ENCODE data around the gene CFAP100. TPM values are rescaled to one million over a fixed set of nuclear protein-coding genes. Genes with fewer than 3 reads are reported as not detected.

The CFAP100 gene
- total RNA-seq, 1 experiment from 2014 or later = 0.64 TPM

DNA sequence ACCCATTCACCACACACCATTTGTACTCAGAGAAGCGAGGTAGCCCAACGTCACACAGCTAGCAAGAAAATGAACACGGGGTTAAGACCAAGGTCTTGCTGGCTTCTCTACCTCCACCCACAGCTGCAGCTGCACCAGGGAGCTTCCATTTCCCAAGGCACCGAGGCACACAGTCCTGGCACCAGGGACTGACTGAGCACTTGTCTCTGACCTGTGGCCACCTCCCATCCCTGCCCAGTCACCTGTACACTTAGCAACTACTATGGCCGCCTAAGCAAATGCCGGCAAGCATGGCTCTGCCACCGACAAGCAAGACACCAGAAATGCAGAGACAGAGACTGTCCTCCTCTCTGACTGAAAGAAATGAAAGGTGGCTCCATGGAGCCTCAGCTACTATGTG, 65.7 kb downstream of the CFAP100 start:
- no peak for DNase-seq (ENCODE audit: low spot score)

DNA sequence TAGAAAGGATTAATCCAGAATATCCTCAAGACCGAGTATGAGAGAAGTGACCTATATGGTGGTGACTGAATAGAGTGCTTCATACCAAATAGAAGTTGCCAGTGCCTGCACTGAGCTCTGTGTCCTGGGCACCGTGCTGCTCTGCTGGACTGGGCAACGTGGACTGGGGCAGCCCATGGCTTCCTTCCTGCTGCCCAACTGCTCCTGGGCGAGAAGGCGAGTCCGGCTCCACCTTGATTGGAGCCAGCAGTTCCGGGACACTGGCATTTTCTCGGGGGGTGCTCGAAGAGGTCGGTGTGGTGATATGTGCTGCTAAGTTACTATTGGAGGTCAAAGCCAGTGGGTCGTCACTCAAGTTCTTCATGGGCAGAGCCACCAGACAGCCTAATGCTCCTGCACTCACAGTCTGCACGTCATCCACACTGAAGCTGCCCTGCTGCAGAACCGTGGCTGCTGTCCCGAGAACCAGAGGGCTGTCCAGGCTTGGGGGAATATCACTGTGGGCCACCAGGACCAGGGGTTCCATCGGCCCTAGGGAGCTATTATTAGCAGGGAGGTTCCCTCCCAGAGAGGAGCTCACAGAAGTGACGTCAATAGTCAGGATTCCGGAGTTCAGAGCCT, 66.9 kb downstream of the CFAP100 start:
- DNase-seq (ENCODE audit: low spot score) = no peak

DNA sequence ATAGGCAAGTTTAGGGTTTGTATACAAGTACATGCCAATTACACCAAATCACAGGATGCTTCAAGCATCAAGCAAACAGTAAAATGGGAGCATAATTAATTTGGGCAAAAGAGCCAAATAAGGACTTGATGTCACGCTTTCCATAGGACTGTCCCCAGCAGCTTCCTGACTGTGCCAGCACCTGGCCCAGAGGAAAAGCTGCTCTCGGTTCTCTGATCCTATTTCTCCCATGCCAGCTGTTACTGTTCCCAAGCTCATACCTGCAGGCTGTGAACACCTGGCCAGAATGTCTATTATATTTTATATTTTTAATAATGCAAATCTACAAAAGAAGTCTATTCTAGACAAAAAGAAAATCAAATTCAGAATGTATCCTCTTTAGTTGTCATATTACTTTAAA, 68.8 kb downstream of the CFAP100 start:
- DNase-seq (ENCODE audit: low spot score) = no peak

DNA sequence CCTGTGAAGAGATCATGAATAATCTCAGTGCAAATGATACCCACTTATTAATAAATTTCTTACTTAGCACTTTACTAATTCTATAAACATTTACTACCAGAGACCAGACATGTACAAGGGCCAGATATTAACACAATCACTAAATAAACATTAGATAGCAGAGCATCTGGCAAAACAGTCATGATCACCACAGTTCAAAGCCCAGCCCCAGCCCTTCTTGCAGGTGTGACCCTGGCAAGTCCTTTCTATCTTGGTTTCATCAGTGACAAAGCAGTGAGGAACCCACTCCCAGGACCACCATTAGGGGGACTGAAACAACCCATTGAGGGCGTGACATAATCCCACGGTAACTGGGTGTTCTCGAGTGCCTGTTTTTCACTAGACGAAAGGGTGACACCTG, 69.4 kb downstream of the CFAP100 start:
- DNase-seq (ENCODE audit: low spot score) = no peak

DNA sequence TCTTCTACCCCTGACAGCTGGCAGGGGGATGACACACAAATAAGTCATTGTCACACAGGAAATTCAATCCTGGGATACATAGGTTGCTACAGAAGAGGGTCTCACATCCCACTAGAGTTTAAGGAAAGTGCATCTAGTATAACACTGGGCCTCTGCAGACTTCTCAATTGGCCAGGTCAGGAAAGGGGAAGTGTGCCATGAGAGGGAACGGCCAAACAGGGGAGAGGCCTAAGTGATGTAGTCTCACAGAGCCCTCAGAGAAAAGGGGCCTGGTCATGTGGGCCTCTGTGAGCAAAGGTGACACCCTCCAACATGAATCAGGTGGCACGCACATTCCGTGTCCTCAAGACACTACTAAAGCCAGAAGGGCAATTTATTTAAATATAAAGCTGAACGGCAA, 69.8 kb downstream of the CFAP100 start:
- no peak for DNase-seq (ENCODE audit: low spot score)

DNA sequence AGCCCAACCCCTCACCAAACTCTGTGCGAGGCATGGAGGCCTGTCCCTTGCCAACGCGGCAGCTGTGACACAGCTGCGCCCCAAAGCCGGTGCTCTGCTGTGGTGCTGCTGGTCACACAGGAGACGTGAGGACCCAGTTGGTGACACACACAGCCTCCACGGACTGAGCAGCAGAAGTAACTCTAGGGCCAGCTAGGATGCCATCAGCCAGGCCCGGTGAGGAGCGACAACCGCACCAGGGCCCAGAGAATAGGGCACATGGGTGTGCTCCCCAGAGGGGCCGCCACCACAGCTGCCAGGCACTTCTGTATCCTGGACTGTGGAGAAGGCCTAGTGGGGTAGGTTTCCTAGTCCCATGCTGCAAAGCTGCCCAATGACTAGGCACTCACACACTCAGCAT, 70.3 kb downstream of the CFAP100 start:
- DNase-seq (ENCODE audit: low spot score) = no peak

DNA sequence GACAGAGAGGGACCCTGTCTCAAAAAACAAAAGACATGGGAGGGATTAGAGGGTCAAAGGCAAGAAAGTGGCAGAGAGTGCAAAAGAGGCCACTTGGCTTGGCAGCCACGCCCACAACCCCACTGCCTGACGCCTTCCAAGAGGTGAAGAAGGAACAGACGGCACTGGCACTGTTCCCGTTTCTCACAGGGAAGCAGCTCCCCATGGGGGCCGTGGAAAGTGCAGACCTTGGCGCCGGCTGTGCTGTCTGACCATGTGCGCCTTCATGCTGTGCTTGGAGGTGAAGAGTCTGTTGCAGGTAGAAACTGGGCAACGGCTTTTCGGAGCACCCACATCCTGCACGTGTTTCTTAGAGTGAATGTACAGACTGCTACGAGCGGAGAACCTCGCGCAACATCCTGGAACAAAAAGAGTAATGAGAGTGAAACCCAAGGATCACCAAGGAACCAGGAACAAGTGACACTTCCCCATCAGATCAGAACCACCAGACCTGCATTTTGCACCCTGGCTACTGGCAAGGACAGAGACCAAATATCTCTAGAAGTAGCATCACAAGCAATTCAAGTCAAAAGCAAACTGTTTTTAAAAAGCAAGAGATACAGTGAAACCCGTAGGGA, 71.3 kb downstream of the CFAP100 start:
- DNase-seq (ENCODE audit: low spot score) = no peak

DNA sequence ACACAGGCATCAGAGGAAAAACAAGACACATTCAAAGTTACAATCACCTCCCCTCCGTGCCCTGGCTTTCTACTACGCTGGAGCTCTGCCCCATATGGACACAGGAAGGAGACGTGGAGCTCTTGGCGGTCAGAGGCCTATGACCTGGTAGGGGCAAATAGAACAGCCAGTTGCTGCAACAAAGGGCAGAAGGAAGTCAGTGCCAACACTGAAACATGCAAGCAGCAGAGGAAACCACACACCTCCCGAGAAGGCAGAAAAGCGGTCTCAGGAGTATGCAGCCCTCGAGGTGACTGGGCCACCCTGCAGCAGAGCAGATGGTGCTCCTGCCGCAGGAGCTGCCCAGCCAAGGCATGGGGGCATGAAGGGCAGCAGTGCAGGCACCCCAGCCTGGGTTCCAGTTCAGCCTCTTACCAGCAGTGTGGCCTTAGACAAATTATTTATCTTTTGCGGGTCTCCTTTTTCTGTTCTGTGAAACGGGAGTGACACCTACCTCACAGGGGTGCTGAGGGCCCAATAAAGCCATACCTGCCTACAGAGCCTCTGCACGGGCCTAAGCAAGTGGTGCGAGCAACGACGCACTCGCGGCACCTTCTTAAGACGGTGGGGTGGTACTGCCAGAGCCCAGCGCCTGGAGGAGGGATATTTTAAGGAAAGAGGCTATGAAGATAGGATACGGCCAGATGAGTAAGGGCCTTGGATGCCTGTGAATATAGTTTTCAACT, 72.3 kb downstream of the CFAP100 start:
- no peak for DNase-seq (ENCODE audit: low spot score)

DNA sequence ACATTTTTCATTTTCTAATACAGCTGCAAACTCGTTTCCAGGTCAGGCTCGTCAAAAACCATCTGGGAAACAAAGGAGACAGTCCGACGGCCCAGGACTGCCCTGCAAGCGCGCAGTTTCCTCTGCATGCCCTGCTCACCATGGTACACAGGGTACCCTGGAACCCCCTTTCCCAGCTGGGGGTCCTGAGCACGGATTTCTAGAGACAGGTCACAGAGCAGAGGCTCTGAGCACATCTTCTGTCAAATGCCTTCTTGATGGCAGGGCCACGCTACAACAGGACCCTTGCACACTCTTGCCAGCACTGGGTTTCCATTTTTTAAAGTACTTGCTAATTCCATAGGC, 72.9 kb downstream of the CFAP100 start:
- DNase-seq (ENCODE audit: low spot score) = no peak

DNA sequence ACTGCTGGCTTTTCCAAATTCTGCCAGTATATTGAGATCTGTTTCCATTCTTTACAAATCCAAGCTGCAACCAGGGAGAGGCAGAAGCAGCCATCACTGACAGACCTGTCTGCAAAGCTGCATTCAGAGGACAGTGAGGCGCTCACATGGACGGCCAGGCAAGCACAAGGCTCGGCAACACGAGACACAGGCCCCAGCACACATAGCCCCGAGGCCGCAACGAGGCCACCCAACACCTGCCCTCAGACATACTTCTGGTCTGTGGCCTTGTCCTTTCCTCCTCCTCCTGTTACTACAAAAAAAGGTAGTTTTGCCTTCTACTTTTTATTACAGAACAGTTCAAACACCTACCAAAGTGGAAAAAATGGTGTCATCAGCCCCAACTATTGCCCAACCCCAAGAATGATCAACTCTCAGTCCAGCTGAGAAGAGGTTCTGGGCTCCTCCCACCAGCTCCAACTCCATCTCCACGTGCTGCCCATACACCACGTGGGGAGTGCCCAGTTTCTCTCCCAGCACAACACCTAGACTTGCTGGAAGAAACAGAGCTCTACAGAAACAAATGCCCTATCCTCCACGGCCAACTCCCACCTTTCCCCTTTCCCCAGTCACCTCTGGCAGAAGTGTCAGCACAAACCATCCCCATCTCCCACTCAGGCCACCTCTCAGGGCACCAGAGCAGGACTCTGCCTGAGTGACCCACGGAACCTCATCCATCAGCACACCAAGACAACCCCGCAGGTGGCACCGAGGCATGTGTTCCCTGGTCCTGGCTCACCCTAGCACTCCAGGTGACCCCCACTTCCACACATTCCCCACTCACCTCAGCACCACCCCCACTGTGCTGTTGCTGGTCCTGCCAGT, 73.6 kb downstream of the CFAP100 start:
- DNase-seq (ENCODE audit: low spot score) = no peak

DNA sequence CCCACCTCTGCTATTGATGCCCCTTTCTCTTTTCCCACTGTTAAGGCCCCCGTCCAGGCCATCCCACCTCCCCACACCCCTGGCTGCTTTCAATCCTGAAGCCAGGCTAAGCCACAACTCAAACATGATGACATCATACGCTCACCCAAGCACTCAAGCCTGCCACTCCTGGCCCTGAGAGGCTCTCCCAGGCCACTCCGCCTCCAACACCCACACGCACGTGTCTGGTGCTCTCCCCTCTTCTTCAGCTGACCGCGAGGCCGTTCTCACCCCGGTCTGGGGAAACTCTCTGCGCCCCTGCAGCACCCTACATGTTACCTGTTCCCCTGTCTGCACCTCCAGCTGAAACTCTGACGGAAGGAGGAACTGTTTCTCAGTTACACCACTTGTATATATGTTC, 74.8 kb downstream of the CFAP100 start:
- DNase-seq (ENCODE audit: low spot score) = no peak

DNA sequence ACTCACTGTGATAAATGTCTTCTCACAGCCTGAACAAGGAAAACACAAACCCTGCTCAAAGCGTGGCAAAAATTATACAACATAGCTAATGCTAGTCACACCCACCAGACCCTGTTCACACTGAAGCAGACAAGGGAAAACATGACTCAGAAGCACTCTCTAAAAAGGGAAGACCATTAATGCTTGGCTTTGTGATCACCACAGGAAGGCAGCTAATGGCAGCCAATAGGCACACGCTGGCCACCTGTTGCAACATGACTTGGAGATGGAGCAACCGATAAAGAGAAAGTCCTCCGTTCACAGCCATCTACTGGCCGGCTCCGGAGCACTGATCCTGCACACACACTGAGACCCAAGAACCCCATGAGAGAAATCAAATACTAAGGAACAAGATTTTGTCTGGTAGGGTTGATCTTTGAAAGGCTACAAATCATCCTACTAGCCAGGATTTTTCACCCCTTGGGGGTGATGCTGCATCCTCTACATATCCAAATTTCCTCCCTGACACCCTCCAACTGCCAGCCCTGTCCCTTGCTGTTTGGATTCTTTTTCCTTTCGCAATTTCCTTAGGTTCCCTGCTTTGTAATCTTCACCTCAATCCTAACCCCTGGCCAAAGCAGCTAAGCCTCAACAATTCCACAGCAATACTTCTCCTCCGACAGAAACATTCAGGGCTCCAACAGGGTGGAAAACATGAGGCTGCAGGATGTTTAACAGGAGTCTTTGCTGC, 77.7 kb downstream of the CFAP100 start:
- DNase-seq (ENCODE audit: low spot score) = peak; percentile 92

DNA sequence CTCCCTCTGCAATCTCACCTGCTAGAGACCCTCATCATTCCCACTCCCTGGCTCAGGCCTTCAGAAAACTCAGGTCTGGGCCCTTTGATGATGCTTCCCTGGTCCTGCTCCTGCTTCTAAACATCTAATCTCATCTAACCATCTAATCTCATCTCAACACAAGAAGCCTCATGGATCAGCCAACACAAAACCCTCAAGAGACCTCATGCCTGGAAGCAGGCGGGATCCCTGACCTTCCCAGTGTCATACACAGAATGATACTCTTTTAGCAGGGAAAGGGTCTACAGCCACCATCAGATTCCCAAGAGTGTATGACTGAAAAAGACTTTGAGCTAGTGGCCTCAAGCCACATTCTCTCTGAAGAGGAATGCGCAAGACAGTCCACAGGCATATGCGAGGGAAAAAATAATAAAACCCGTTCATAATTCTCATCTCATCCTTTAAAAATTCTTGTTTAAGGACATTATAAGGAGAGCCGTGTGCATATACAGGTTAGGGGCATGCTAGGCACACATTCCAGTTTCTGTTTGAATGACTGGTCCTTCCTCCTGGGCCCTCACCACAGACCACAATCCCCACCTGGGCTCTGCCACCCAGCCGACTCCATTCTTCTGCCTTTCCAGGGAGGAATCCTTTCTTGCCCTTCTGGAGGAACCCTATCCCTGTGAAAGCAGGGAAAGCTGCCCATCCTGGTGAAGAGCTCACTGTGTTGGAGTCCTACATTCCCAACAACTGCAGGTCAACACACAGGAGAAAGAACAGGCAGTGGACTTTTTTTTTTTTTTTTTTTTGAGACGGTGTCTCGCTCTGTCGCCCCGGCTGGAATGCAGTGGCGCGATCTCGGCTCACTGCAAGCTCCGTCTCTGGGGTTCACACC, 78.8 kb downstream of the CFAP100 start:
- peak; percentile 47 for DNase-seq (ENCODE audit: low spot score)

DNA sequence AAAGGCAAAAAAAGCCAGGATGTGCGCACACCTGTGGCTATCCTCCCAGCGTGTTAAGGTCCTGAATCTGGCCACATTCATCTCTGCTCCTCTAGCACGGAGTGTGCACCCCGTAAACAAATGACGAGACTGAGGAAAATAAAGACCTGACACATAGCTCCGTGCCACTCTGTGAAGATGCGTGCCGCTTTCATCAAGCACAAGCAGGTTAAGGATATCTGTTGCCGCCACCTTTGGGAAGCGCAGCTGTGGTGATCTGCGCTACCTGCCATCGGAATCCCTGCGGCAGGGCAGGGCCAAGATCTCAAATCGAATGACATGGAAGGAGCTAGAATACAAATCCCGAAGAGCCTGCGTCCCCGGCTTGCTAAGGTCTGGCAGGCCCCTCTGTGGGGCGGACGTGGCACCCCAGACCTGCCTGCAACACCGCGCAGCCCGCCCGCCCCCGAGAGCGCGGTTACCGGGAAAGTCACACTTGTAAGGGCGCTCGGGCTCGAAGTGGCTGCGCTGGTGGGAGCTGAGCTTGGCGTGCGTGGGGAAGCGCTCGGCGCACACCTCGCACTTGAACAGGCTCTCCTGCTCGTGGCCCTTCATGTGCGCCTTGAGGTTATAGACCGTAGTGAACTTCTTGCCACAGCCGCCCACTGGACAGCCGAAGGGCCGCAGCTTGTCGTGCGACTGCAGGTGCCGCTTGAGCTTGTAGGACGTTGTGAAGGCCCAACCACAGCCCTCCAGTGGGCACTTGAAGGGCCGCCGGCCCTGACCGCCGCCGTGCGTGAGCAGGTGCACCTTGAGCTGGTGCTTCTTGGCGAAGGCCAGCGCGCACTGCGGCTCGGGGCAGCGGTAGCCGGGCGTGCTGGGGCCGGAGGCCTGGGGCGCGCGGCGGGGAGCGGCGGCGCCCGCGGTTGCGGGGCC, 80.0 kb downstream of the CFAP100 start:
- DNase-seq (ENCODE audit: low spot score) = peak; percentile 68

DNA sequence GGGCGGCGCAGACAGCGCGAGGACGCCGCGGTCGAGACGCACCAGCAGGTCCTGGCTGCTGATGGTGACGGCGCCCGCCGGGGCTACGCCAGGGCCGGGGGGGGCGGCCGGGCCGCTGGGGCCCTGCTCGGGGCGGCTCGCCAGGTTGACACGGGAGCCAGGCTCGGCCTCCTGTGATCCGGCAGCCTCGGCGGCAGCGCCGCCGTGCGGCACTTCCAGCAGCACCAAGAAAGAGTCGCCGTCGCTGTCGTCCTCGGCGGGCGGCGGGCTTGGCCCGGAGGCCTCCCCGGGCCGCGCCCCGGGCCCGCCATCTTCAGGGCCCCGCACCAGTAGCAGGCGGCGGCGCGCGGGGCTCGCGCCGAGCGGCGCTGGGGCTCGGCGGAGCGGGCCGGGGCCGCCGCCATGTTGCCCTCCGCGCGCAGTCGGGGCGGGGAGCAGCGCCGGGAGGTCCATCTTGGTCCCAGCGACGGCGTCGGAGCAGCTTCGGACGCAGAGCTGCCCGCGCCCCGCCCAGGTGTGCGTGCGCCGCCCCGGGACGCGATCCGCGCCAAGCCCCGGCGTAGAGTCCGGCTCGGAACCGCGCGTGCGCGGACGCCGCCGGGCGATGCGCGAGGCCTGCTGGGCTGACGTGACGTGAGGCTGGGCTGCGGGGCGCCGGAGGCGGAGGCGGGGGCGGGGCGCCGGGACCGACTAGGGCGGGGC, 80.9 kb downstream of the CFAP100 start, which contains the start of gene ZXDC:
Gene ZXDC, minus strand, starts transcription at position 479 of the 702 bp plus-strand sequence. Its CDS starts 26 bp downstream, at position 453.
- peak; percentile 97 for DNase-seq (ENCODE audit: low spot score)

DNA sequence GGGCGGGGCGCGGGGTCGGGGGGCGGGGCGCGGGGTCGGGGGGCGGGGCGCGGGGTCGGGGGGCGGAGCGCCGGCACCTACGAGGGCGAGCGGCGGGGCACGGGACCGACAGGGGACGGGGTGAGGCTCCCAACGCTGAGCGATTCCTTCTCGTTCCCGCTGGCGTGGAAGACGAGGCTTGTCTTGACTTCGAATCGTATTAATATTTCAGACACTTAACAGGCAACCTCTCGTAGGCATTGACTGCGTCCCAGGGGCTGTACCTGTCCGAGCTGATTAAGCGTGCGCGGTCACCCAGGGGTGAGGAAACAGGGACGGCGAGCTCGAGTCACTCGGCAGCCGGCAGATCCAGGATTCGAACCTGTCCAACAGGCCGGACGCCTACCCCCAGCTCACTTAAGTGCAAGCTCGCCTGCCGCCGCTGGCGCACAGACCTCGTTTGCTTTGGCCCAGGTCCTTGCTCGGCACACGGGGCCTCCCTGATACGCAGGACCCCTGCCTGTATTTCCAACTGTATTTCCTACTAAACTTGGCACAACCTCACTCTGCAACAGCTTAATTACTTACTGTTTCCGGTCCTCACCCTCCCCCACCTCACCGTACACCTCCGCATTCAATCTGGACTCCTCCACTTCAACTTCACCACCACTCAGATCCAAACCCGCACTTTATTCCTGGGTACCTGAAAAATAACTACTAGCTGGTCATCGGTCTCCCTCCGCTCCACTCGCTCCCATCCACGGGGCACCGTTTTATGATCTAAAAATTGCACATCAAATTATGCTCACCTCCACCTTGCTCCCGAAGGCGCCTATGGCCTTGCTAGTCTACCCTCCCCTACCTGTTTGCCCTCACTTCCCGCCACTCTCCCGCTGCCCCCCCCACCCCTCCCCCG, 81.7 kb downstream of the CFAP100 start:
- DNase-seq (ENCODE audit: low spot score) = peak; percentile 78

DNA sequence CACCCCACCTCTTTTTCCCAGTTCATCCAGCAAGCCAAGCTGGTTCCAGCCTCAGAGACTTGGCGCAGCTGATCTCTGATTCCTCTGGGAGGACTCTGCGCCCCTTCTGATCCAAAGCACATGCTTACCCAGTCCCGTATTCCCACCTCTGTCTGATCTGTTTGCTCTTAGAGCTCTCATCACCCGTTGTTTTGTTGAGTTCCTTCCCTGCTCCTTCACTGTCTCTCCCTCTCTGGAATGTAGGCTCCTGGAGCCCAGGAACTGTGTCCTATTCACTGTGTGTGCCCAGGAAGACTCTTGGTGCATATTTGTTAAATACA, 82.3 kb downstream of the CFAP100 start:
- DNase-seq (ENCODE audit: low spot score) = no peak

All from HT-29 (cell line).